Stimulated activated CD4-positive, alpha-beta T cell treated with anti-CD3 and anti-CD28 coated beads, Interleukin-15, amount 100 ng/mL, for 1 hour (primary cell): ENCODE data around the gene SPRY4.
"Not testable (repeated sequence)": the region's sequence is repeated elsewhere in the genome, so short reads cannot be mapped to it uniquely, and the experiment has no call there.

Experiments used
- DNase-seq, 2 donors: peaks; one replicate each; pipeline ENCODE4 v3.0.0-alpha.2; 2020; ENCODE audit warnings: low read depth in 1 of 2, low spot score in 1 of 2

The SPRY4 gene

GRCh38 chr5:142295960-142296860 is 28.6 kb downstream of the SPRY4 start:
- no peak for DNase-seq

- DNase-seq: no peak
Observed at GRCh38 chr5:142295084-142295758, 29.6 kb downstream of the SPRY4 start.

- DNase-seq: no peak
Observed at GRCh38 chr5:142293486-142293885, 31.3 kb downstream of the SPRY4 start.

GRCh38 chr5:142292808-142293207 is 32.0 kb downstream of the SPRY4 start:
- DNase-seq: no peak

- DNase-seq: no peak
Observed at GRCh38 chr5:142292249-142292648, 32.6 kb downstream of the SPRY4 start.

GRCh38 chr5:142290577-142291299 is 34.1 kb downstream of the SPRY4 start:
- DNase-seq: no peak

- no peak for DNase-seq
Observed at GRCh38 chr5:142289708-142290576, 34.9 kb downstream of the SPRY4 start.

- no peak for DNase-seq
Observed at GRCh38 chr5:142287973-142288313, 36.9 kb downstream of the SPRY4 start.

GRCh38 chr5:142287096-142287972 is 37.5 kb downstream of the SPRY4 start:
- DNase-seq: no peak

GRCh38 chr5:142286111-142286510 is 38.7 kb downstream of the SPRY4 start:
- DNase-seq: no peak

GRCh38 chr5:142283304-142283703 is 41.5 kb downstream of the SPRY4 start:
- DNase-seq: no peak

- no peak for DNase-seq
Observed at GRCh38 chr5:142281966-142282365, 42.9 kb downstream of the SPRY4 start.

GRCh38 chr5:142281008-142281367 is 43.8 kb downstream of the SPRY4 start:
- no peak for DNase-seq

- no peak for DNase-seq
Observed at GRCh38 chr5:142280066-142281007, 44.5 kb downstream of the SPRY4 start.

- no peak for DNase-seq
Observed at GRCh38 chr5:142278627-142279026, 46.2 kb downstream of the SPRY4 start.

GRCh38 chr5:142277796-142278195 is 47.0 kb downstream of the SPRY4 start:
- no peak for DNase-seq

GRCh38 chr5:142276517-142276916 is 48.3 kb downstream of the SPRY4 start:
- DNase-seq: no peak

GRCh38 chr5:142275496-142275895 is 49.3 kb downstream of the SPRY4 start:
- DNase-seq: no peak

- not testable (repeated sequence) for DNase-seq
Observed at GRCh38 chr5:142272596-142272995, 52.2 kb downstream of the SPRY4 start.
